Stimulated activated CD4-positive, alpha-beta T cell treated with anti-CD3 and anti-CD28 coated beads, Interleukin-15, amount 100 ng/mL, for 24 hours (primary cell): ENCODE measurements around the gene HRH3.

Experiments
- DNase-seq: peaks from one replicate; pipeline ENCODE4 v3.0.0-alpha.2; 2020

Gene HRH3

DNA sequence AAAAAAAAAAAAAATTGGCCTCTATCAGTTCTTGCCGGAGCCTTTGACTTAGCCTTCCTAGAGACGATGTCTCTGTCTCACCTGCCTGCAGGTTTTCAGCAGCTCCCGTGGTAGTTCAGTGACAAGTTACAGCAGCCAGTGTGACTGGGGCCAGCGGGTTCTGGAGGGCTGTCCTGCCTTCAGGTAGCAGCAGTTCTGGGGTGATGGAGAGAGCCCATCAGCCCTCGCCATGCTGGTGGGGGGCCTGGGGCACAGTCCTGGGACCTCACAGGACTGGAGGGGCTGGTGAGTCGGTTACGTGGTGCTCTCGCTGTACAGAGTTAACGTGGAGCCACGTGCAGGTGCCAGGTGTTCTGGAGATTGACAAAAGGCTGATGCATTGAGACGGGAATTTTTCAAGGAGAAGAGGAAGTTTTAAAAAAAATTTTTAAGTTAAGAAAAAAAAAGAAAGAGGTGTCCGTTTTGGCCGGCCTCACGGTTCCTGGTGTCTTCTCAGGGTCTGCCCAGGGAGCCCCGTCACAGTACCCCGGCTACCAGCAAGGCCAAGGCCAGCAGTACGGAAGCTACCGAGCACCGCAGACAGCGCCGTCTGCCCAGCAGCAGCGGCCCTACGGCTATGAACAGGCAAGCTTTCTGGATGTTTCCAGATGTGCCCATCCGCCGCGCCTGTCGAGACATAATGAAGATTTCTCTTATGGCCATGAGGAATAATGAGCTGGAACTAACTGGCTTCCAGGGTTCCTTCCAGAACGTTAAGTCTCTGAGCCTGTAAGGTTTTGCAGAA, 45.9 kb downstream of the HRH3 start:
- no peak for DNase-seq

DNA sequence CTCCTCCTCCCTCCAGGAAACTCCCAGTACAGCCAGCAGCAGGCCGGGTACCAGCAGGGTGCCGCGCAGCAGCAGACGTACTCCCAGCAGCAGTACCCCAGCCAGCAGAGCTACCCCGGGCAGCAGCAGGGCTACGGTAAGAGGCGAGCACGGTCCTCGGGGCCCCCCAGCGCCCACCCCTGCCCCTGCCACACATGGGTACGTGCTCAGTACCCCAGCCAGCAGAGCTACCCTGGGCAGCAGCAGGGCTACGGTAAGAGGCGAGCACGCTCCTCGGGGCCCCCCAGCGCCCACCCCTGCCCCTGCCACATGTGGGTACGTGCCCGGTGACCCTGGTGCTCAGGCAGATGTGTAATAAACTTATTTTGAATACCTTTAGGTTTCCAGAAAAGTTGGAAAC, 47.4 kb downstream of the HRH3 start:
- no peak for DNase-seq

DNA sequence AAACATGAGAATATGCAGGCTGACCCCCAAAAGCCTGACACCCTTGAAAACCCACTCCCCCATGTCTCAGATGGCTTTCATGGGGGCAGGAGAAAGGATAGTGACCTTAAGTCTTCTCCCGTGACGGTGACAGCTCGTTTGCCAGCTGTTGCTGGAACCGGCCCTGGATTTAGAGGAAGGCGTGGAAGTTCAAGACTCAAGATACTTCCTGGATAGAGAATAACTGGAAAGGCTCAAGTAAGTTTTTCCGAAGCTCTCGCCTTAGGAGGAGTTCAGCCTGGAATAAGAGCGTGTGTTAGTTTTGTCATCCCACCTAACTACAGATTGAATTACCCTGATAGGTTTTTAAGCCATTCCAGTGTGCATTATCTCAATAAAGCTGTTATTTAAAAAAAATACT, 48.8 kb downstream of the HRH3 start:
- DNase-seq = no peak

DNA sequence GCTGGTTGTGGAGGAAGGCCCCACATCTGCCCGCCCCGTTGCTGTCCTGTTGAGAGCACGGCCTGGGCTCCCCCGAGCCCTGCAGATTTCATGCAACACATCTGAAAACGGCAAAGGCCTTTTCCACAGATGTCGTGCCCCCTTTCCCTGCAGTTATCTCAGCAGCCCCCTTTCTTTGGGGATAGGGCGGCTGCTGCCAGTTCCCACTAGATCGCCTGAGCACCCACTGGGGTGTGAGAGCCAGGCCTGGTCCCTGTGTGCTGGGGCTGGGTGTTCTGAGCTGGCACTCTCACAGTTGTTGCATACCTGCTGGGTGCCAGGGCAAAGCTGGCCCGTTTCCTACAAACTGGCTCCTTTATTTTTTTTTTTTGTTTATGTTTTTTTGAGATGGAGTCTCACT, 49.5 kb downstream of the HRH3 start:
- no peak for DNase-seq

DNA sequence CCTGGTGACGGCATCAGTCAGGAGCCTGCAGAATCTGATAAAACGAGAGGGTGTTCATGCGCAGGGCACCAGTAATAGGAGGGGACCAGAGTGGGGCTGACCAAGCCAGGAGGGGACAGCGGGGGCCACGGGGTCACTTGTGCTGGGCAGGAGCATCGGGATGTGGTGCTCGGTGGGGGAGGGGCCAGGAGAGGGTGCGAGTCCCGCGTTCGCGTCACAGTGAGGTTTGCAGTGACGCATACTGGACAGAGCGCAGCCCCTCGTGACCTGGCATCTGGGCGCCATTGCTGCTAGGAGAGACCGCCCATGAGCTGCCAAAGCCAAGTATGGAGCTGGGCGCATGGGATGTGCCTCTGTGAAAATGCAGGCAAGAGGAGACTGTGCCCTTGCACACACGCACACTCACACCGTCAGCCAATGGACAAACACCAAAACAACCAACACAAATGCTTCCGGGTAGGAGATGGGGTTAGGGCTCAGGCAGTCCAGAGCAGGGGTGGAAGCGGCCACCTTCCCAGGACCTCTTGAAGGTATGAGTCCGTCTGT, 51.1 kb downstream of the HRH3 start:
- DNase-seq = no peak

DNA sequence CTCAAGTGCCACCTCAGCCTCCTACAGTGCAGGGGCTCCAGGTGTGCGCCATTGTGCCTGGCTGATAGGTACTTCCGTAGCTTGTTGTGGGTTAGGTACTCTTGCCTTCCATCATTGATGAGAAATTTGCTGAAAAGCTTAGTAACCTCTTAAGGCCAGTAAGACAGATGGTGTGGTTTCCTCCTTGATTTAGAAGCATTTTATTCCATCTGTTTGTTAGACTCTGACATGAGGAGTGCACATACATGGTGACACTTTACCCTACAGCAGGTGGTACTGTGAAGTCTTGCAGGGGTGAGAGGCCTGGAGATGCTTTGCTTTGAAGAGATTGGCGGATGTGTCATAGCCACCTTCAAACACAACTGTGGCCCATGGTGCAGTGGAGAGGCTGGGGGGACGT, 52.0 kb downstream of the HRH3 start:
- DNase-seq = no peak

DNA sequence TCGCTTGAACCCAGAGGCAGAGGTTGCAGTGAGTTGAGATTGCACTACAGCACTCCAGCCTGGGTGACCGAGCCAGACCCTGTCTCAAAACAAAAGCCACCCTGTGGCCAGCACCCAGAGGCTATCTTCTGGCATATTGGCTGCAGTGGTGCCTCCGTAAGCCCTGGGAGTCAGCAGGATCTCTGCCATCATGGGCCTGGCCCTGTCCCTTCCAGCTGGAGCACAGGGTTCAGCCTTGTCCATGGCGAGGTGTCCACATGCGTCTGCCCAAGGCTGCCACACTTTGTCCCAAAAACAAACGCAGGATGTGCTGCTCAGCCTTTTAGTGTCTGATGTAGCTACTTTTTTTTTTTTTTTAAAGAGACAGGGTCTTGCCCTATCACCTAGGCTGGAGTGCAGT, 52.6 kb downstream of the HRH3 start:
- no peak for DNase-seq

DNA sequence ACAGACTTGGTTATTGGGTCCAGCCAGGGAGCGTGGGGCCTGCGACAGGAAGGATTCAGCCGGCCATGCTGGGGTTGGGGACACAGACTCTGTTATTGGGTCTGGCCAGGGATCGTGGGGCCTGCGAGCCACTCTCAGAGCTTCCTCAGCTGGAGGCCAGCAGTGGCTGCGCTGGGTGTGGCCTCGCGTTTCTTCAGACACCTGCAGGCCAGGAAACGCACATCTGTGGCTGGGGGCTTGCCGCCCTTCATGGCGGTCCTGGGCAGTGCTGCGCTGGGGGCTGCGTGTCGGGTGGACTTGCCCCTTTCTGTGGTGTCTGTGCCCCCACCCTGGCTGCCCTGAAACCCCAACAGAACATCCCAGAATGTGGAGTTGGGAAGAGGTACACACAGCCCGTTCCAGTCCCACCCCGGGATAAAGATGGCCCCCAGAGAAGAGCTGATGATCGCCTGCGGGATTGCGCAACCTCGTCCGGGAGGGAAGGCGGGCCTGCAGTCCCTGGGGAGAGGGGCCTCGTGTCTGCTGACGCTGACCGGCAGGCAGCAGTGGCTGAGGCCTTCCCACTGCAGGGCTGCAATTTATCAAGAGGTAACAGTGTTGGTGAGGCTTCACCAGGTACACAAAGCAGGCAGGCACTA, 54.2 kb downstream of the HRH3 start:
- no peak for DNase-seq
